Astrocyte of the cerebellum (primary cell): Measurements from ENCODE around the gene STXBP4.
A peak's percentile ranks its signal among the peaks of the same experiment; 100 is the strongest.

ENCODE experiments used
- DNase-seq: peaks from one replicate; pipeline ENCODE4 v3.0.0-alpha.2; 2011; ENCODE audit warnings: low read depth
- H3K4me3 ChIP-seq: 2 replicates; pipeline ENCODE4 v1.5.1; 2011; ENCODE audit warnings: mild to moderate bottlenecking, low read depth, low read length, moderate library complexity
- CTCF ChIP-seq: IDR thresholded peaks from 2 replicates; pipeline ENCODE4 v1.5.1; 2012; ENCODE audit warnings: low read length, low read depth, moderate library complexity, mild to moderate bottlenecking; ENCODE audit errors: missing control alignments
- in situ Hi-C: cut with HindIII; loops from 2 replicates; pipeline ENCODE4 v1.10.0; 2017; ENCODE audit warnings: low sequenced_read_pairs

STXBP4 gene

DNA sequence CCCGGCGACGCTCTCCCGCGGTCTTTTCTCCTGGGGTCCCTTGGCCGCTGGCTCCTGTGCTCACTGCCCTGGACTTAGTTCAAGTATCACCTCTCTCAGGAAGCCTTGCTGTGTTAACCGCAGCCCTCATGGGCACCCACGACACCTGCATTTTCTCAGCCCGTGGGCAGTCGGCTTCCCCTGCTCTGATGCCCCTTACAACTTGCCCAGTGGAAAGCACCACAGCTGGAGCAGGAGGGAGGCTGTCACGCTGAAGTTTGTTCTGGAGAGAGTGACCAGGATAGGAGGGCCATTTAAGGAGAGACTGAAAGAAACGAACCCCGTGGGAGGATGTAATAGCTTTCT, 395 bp downstream of the STXBP4 start:
- H3K4me3 ChIP-seq = peak overlapping the region; percentile 77
- in situ Hi-C loops = no loop called here
- no peak for TF ChIP-seq CTCF
- no peak for DNase-seq

- no peak for TF ChIP-seq CTCF
Measured at GRCh38 chr17:54969658-54970572, 1.4 kb downstream of the STXBP4 start.

GRCh38 chr17:54971147-54971546, 2.6 kb downstream of the STXBP4 start:
- DNase-seq = no peak
- no peak overlapping the region for H3K4me3 ChIP-seq
- no peak for TF ChIP-seq CTCF
- in situ Hi-C loops = no loop called here

More at GRCh38 chr17:54969658-54970572, 1.4 kb downstream of the STXBP4 start:
- H3K4me3 ChIP-seq = peak overlapping the region; percentile 77
- in situ Hi-C loops = no loop called here
- DNase-seq = no peak

- TF ChIP-seq CTCF = no peak
- in situ Hi-C loops = no loop called here
- DNase-seq = no peak
- no peak overlapping the region for H3K4me3 ChIP-seq
Measured at GRCh38 chr17:54971901-54972300, 3.3 kb downstream of the STXBP4 start.

DNA sequence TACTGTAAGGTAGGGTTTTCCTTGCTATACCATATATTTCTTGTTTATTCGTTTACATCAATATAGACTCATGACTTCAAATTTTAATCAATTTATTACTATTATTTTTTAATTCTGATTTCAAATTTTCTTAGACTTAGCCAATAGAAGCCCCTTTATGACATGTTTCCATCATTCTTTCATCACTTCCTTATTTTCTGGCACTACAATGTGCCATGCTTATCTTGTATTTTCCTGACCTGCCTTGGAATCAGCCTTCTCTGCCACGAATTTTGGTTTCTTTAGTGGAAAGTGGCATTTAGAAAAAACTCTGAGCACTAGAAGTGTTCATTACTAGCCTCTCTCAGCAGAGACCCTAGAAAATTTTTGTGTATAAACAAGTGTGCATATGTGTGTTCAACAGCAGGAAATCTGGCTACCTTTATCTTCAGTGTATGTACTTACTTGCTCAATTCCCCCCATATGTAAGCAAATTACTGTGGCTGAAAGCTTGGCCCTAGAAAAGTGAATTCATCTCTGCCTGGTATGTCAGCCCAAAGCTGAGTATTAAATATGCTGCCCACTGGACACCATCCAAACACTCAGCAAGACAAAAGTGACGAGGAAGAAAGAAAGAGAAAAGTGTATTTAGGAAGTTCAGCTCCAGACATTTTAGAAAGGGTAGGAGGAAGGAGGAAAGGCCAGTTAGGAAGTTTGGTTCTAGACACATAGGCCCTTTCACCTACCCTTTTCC, 4.0 kb downstream of the STXBP4 start:
- TF ChIP-seq CTCF = no peak
- no peak overlapping the region for H3K4me3 ChIP-seq
- no peak for DNase-seq
- in situ Hi-C loops = no loop called here

DNA sequence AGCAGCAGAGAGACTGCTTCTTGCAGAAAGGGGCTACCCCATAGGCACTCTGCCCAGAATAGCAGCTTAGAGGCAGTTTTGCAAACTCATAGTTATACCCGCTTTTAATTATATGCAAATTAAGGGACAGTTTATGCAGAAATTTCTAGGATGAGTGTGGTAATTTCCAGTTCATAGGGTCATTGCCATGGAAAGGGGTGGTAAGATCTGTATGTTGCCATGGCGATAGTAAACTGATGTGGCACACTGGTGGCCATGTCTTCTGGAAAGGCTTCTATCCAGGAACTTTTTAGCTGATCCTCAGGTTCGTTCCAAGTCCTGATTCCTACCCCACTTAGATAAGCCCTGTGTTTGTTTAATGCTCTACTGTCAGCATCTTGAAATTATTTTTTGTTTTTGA, 6.2 kb downstream of the STXBP4 start:
- in situ Hi-C loops = no loop called here
- TF ChIP-seq CTCF = no peak
- H3K4me3 ChIP-seq = no peak overlapping the region
- DNase-seq = no peak
